Endodermal cell (in vitro differentiated cells): Measurements from ENCODE around the gene PEDS1. TPM values are rescaled to one million over a fixed set of nuclear protein-coding genes. Genes with fewer than 3 reads are reported as not detected.
A peak's percentile ranks its signal among the peaks of the same experiment; 100 is the strongest.

Experiments
- DNase-seq: peaks from one replicate; pipeline ENCODE4 v3.0.0-alpha.2; 2017
- H3K27ac ChIP-seq: 2 replicates; pipeline ENCODE4 v1.5.1; 2013; ENCODE audit warnings: mild to moderate bottlenecking, low read depth, low read length, moderate library complexity
- H3K27me3 ChIP-seq: 2 replicates; pipeline ENCODE4 v1.6.1; 2013; ENCODE audit warnings: mild to moderate bottlenecking, low read length, moderate library complexity; ENCODE audit not compliant: insufficient read depth, control insufficient read depth, poor library complexity, severe bottlenecking
- H3K36me3 ChIP-seq: 2 replicates; pipeline ENCODE4 v1.7.0; 2013; ENCODE audit warnings: mild to moderate bottlenecking, low read length, moderate library complexity; ENCODE audit not compliant: control insufficient read depth, insufficient read depth
- H3K4me1 ChIP-seq: one replicate; pipeline ENCODE4 v1.7.0; 2013; ENCODE audit warnings: low read length; ENCODE audit not compliant: control insufficient read depth, insufficient read depth
- H3K4me3 ChIP-seq: 2 replicates; pipeline ENCODE4 v1.5.1; 2013; ENCODE audit warnings: mild to moderate bottlenecking, low read length, moderate library complexity
- H3K9ac ChIP-seq: 2 replicates; pipeline ENCODE4 v1.6.1; 2013; ENCODE audit warnings: mild to moderate bottlenecking, low read length, moderate library complexity; ENCODE audit not compliant: poor library complexity, severe bottlenecking; ENCODE audit errors: extremely low read depth
- H3K9me3 ChIP-seq: 2 replicates; pipeline ENCODE4 v1.6.1; 2013; ENCODE audit warnings: mild to moderate bottlenecking, low read length, moderate library complexity; ENCODE audit not compliant: control insufficient read depth
- H3K27ac Mint-ChIP-seq: 2 replicates; pipeline ENCODE4 v1.8.0; 2020; ENCODE audit warnings: mixed read lengths
- H3K27me3 Mint-ChIP-seq: 2 replicates; pipeline ENCODE4 v1.8.0; 2021; ENCODE audit warnings: mild to moderate bottlenecking, mixed read lengths; ENCODE audit not compliant: insufficient read depth
- H3K36me3 Mint-ChIP-seq: 2 replicates; pipeline ENCODE4 v1.8.0; 2020; ENCODE audit warnings: low read depth, mixed read lengths
- H3K4me1 Mint-ChIP-seq: 2 replicates; pipeline ENCODE4 v1.8.0; 2020; ENCODE audit warnings: mixed read lengths
- H3K4me3 Mint-ChIP-seq: 2 replicates; pipeline ENCODE4 v1.8.0; 2020; ENCODE audit warnings: mild to moderate bottlenecking, moderate library complexity, mixed read lengths
- H3K9me3 Mint-ChIP-seq: 2 replicates; pipeline ENCODE4 v1.8.0; 2020; ENCODE audit warnings: mild to moderate bottlenecking, mixed read lengths
- WGBS, 2 experiments: methylation state at CpG; one replicate each; pipeline versions ENCODE4 v1.1.5 to v1.1.7; 2013; ENCODE audit warnings: missing lambda C conversion rate in 2 of 2, mixed read lengths in 1 of 2; ENCODE audit not compliant: insufficient coverage in 1 of 2, insufficient read length in 1 of 2; 5-methylcytosine and 5-hydroxymethylcytosine counted together
- total RNA-seq, 2 donors: library from RNA; stranded (reverse); fragmentation: NEBNext Ultra II Directional in 1 of 2; extraction: Animal tissue kit (Norgen Biotek cat#: 25700) in 1 of 2; gene quantifications; 2 replicates in 1 of 2; 3 replicates in 1 of 2; pipeline ENCODE4 v1.2.1, GENCODE V29; 2021
- TF ChIP-seq, protein P1 (sequence below): fragments of 200-600 bp; sonication (generic); conservative IDR thresholded peaks from 2 replicates; pipeline ENCODE4 v1.5.0; 2021; ENCODE audit warnings: antibody characterized with exemption, mild to moderate bottlenecking

Gene PEDS1
- total RNA-seq, 2 donors from 2014 or later: 28.0 to 30.9 TPM

DNA sequence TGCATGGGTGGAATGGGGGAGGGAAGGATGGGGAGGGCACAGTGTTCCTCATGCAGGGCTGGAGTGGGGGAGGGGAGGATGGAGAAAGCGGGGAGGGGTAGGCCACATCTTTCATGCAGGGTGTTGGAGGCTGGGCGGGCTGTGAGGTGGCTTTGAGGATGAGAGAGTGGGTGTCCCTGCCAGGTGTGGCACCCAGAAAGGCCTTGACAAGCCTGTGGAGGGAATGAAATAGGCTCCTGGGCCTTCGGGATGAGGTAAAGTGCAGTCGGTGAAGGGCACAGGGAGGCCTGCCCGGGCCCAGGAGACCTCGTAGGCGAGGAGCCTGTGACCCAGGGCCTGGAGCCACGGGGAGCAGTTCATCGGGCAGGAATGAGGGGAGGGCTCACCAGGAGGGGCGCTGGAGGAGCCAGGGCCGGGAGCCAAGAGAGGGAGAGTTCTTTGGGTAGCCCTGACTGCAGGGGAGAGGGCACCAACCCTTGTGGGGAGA, 44.7 kb upstream of the PEDS1 start:
- TF ChIP-seq, protein P1, sequence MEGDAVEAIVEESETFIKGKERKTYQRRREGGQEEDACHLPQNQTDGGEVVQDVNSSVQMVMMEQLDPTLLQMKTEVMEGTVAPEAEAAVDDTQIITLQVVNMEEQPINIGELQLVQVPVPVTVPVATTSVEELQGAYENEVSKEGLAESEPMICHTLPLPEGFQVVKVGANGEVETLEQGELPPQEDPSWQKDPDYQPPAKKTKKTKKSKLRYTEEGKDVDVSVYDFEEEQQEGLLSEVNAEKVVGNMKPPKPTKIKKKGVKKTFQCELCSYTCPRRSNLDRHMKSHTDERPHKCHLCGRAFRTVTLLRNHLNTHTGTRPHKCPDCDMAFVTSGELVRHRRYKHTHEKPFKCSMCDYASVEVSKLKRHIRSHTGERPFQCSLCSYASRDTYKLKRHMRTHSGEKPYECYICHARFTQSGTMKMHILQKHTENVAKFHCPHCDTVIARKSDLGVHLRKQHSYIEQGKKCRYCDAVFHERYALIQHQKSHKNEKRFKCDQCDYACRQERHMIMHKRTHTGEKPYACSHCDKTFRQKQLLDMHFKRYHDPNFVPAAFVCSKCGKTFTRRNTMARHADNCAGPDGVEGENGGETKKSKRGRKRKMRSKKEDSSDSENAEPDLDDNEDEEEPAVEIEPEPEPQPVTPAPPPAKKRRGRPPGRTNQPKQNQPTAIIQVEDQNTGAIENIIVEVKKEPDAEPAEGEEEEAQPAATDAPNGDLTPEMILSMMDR: no peak
- Histone ChIP-seq H3K9me3 (peaks cover 7% of the 10 kb centered on the region), H3K4me3 (no peak overlapping the region), H3K27ac (no peak overlapping the region), H3K9ac (no peak overlapping the region), H3K36me3 (no peaks in the 10 kb centered on the region), H3K27me3 (no peaks in the 10 kb centered on the region), H3K4me1 (peaks cover 26% of the 10 kb centered on the region)
- H3K36me3 Mint-ChIP-seq: peaks cover 3% of the 10 kb centered on the region
- no peak overlapping the region for H3K4me3 Mint-ChIP-seq
- H3K4me1 Mint-ChIP-seq: peaks cover 37% of the 10 kb centered on the region
- H3K27ac Mint-ChIP-seq: no peak overlapping the region
- H3K27me3 Mint-ChIP-seq: no peaks in the 10 kb centered on the region
- H3K9me3 Mint-ChIP-seq: peaks cover 19% of the 10 kb centered on the region
- WGBS, 2 experiments: 84 to 85% methylated on average over 11 of the region's 11 CpGs
- DNase-seq: no peak

DNA sequence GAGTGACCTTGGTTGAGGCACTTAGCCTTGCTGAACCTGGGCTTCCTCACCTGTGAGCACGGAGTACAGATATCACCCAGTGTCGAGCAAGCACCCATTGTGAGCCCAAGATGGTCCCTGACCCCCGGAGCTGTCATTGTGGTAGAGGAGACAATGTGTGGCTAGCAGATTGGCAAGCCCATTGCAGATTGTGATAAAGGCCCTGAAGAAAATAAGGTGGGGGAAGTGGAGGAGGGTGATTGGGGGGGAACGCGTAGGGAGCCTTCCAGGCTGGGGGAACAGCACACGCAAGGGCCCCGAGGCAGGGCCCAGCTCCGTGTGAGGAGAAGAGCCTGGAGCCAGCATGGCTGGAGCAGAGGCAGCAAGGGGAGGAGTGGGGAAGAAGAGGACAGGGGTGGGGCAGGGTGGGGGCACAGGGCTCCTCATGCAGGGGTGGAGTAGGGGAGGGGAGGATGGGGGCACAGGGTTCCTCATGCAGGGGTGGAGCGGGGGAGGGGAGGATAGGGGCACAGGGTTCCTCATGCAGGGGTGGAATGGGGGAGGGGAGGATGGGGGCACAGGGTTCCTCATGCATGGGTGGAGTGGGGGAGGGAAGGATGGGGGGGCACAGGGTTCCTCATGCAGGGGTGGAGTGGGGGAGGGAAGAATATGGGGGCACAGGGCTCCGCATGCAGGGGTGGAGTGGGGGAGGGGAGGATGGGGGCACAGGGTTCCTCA, 44.1 kb upstream of the PEDS1 start:
- peak; percentile 55 for DNase-seq
- WGBS, 2 experiments: 84 to 97% methylated on average over 8 to 9 of the region's 10 CpGs
- peaks cover 3% of the 10 kb centered on the region for H3K36me3 Mint-ChIP-seq
- Histone ChIP-seq H3K4me3 (no peak overlapping the region), H3K4me1 (peaks cover 27% of the 10 kb centered on the region), H3K27me3 (no peaks in the 10 kb centered on the region), H3K27ac (no peak overlapping the region), H3K36me3 (no peaks in the 10 kb centered on the region), H3K9me3 (peaks cover 4% of the 10 kb centered on the region), H3K9ac (no peak overlapping the region)
- no peak overlapping the region for H3K4me3 Mint-ChIP-seq
- TF ChIP-seq, protein P1: no peak
- peaks cover 3% of the 10 kb centered on the region for H3K27me3 Mint-ChIP-seq
- H3K9me3 Mint-ChIP-seq: peaks cover 13% of the 10 kb centered on the region
- peaks cover 43% of the 10 kb centered on the region for H3K4me1 Mint-ChIP-seq
- no peak overlapping the region for H3K27ac Mint-ChIP-seq

DNA sequence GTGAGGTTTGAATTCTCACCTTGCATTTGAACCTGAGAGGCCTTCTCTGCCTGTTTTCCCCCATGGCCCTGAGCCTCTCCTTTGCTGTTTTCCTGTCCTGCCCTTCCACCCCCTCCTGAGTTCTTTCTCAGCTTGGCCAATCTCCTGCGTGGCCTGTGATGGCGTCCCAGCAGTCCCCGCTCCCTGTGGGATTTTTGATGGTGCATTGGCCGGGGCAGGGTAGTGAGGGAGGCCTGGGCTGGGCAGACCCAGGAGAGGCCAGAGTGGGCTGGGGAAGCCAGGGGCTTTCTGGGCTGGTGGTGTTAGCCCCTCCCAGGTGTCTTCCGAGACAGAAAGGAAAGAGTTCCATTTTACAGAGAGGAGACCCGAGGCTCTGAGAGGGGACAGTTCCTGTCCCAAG, 43.4 kb upstream of the PEDS1 start:
- peaks cover 10% of the 10 kb centered on the region for H3K9me3 Mint-ChIP-seq
- peaks cover 27% of the 10 kb centered on the region for H3K4me1 ChIP-seq
- H3K27ac ChIP-seq: no peak overlapping the region
- no peak overlapping the region for H3K27ac Mint-ChIP-seq
- no peak overlapping the region for H3K4me3 ChIP-seq
- H3K27me3 Mint-ChIP-seq: peaks cover 3% of the 10 kb centered on the region
- 93 to 100% methylated on average over 1 to 6 of the region's 6 CpGs for WGBS, 2 experiments
- no peak for DNase-seq
- H3K9ac ChIP-seq: no peak overlapping the region
- TF ChIP-seq, protein P1: no peak
- no peaks in the 10 kb centered on the region for H3K27me3 ChIP-seq
- H3K4me3 Mint-ChIP-seq: no peak overlapping the region
- peaks cover 4% of the 10 kb centered on the region for H3K9me3 ChIP-seq
- H3K4me1 Mint-ChIP-seq: peaks cover 47% of the 10 kb centered on the region
- peaks cover 3% of the 10 kb centered on the region for H3K36me3 Mint-ChIP-seq
- H3K36me3 ChIP-seq: no peaks in the 10 kb centered on the region
